ENCODE data around the gene INSC.

DNA sequence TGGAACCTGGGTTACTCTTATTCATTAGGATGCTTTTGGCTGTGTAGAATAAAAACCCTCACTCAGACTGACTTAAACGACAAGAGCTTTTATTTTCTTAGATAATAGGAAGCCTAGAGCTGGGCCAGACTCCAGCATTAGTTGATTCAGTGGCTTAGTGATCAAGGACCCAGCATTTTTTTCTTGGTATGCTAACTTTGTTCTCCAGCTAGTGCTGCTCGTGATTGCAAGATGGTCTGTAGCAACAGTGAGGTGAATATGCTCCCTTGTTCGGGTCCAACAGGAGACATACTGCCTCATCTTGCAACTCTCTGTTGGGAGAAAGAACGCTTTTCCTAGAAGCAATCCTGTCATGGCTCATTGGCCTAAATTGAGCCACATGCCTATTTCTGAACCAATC lies 33.4 kb downstream of the INSC start:
- no peak for TF ChIP-seq POLR2A (IDR thresholded peaks at IDR 0.05; ENCODE audit: low read depth, low read length)
- TF ChIP-seq POLR2AphosphoS5 (IDR thresholded peaks at IDR 0.05; ENCODE audit: low read depth, low read length) = no peak
- TF ChIP-seq SPI1 (IDR thresholded peaks at IDR 0.05; ENCODE audit: low read depth, low read length) = no peak
- no peak for TF ChIP-seq TAF1 (IDR thresholded peaks at IDR 0.05; ENCODE audit: low read depth, low read length)
- no peak for TF ChIP-seq POU2F2 (IDR thresholded peaks at IDR 0.05; ENCODE audit: low read depth, low read length)
- TF ChIP-seq PAX5 (IDR thresholded peaks at IDR 0.05; ENCODE audit: insufficient read depth, low read length, severe bottlenecking) = no peak

Measured in GM12891 (cell line).